Pancreas (tissue), 10 donors: Measurements from ENCODE around the gene STAC2. TPM values are rescaled to one million over a fixed set of nuclear protein-coding genes. Genes with fewer than 3 reads are reported as not detected.
A peak's percentile ranks its signal among the peaks of the same experiment; 100 is the strongest.

ENCODE experiments used
- ATAC-seq, 4 donors: fragments of 200-7000 bp; cut with Tn5 transposase; one replicate each; pipeline versions ENCODE4 v1.8.0 to v1.9.1; 2020; ENCODE audit warnings: mild to moderate bottlenecking in 4 of 4, moderate library complexity in 4 of 4
- DNase-seq, 6 donors: peaks; one replicate each; pipeline ENCODE4 v3.0.0-alpha.2; 2020
- FAIRE-seq: peaks from 2 replicates; lab custom pipeline; 2012; peaks lifted over from hg19 to GRCh38; lab: Jason Lieb, UNC
- H3K27ac ChIP-seq, 4 donors: fragments of 200-600 bp; sonication (generic); 1 replicate in 3 of 4; 2 replicates in 1 of 4; pipeline versions ENCODE4 v1.5.0 to v1.8.0; 2020
- H3K27me3 ChIP-seq, 4 donors: fragments of 200-600 bp; one replicate each; pipeline ENCODE4 v1.8.0; 2021
- H3K36me3 ChIP-seq, 3 donors: fragments of 200-600 bp; sonication (generic) in 1 of 3; one replicate each; pipeline versions ENCODE4 v1.5.0 to v1.8.0; 2020 to 2021
- H3K4me1 ChIP-seq, 3 donors: fragments of 200-600 bp; one replicate each; pipeline ENCODE4 v1.8.0; 2021
- H3K4me3 ChIP-seq, 4 donors: fragments of 200-600 bp; sonication (generic) in 2 of 4; one replicate each; pipeline versions ENCODE4 v1.5.0 to v1.8.0; 2020 to 2021
- H3K9me3 ChIP-seq, 4 donors: fragments of 200-600 bp; one replicate each; pipeline ENCODE4 v1.8.0; 2021
- WGBS, 2 donors: extraction: QIAGEN DNeasy Blood & Tissue Kit; methylation state at CpG; one replicate each; pipeline ENCODE4 v1.1.7; 2013; 5-methylcytosine and 5-hydroxymethylcytosine counted together
- intact Hi-C, 3 donors: fragments of 100-400 bp; cut with DNase I; formaldehyde crosslinking; loops; one replicate each; pipeline versions ENCODE4 v1.11.1 to v1.14.2; 2022
- polyA plus RNA-seq, 2 donors: library from polyadenylated mRNA; stranded (reverse); fragments of 200-250 nt; gene quantifications; one replicate each; pipeline ENCODE4 v1.2.3, GENCODE V29; 2013
- total RNA-seq, 6 donors: library from RNA; stranded (reverse); fragmentation: NEBNext Ultra II Directional in 4 of 6; extraction: Animal tissue kit (Norgen Biotek cat#: 25700) in 4 of 6; gene quantifications; one replicate each; pipeline versions ENCODE4 v1.2.1 to v1.2.4, GENCODE V29; 2021 to 2023
- TF ChIP-seq, protein P1 (sequence below), 4 donors: fragments of 200-600 bp; sonication (generic) in 3 of 4; IDR thresholded peaks; one replicate each; pipeline versions ENCODE4 v1.5.0 to v1.8.0; 2021; ENCODE audit warnings: antibody characterized with exemption in 4 of 4
- donor health status: healthy with polysubstance abuse.
- donor health status: DM: no; HTN: no; CAD: no; lungs with moderate emphysema.
- donor health status: DM: no; HTN: no; CAD: no.
- donor health status: control.
- donor health status: control.
- donor health status: Bipolar disorder and iron deficiency.
- donor health status: DM: yes; HTN: yes; CAD: no.
- donor health status: DM: no; HTN: no; CAD: no.
- donor health status: DM: no; HTN: no; CAD: no.
- donor health status: DM: yes; HTN: yes; CAD: no.

The STAC2 gene
- total and polyA plus RNA-seq, 8 donors, result 0.07 to 0.12 (median 0.09) TPM; not detected in 3

DNA sequence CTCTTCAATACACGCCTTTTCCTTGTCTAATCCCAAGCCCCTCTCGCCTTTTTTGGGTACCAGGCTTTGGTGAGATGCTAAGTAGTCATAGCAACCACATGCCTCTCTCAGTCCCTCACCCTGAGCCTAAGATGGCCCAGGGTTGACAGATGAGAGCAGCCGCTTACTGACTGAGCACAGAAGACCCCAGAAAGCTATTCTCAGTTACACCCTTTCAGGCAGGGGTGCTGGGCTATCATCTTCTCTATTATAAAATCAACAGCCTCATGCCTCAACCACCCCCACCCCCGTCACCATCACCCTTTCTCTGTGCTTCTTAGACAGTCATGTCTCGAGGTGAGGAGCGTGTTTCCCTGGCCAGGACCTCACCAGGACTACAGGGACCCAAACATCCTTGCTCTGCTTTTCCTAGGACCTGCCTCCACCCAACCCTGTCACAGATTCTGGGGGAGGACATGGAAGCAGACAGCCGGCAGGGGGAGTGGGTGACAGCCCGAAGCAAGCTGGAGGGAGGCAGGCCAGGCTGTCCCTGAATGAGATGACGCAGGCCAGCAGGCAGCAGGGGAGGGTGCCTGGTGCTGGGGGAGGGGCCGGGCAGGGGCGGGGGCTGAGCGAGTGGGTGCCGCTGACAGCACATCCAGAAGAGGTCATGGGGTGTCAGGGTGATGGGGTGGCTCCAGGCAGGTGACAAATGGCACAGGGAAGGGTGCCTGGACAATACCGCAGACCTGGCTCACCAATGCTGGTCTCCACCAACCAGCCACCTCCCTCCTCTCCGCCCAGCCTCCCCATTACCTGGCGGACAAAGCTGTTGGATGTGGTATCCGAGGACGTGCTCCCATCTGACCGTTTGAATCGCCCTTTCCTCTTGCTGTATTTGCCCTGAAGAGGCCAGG lies 31.4 kb downstream of the STAC2 start:
- H3K36me3 ChIP-seq, result no peaks in the 10 kb centered on the region
- 68 to 74% methylated on average over 19 to 20 of the region's 20 CpGs for WGBS, 2 donors
- DNase-seq, result peak in 1 of 6 donors; percentile 22
- no peaks in the 10 kb centered on the region for H3K27me3 ChIP-seq
- FAIRE-seq, result no peak
- TF ChIP-seq, protein P1, sequence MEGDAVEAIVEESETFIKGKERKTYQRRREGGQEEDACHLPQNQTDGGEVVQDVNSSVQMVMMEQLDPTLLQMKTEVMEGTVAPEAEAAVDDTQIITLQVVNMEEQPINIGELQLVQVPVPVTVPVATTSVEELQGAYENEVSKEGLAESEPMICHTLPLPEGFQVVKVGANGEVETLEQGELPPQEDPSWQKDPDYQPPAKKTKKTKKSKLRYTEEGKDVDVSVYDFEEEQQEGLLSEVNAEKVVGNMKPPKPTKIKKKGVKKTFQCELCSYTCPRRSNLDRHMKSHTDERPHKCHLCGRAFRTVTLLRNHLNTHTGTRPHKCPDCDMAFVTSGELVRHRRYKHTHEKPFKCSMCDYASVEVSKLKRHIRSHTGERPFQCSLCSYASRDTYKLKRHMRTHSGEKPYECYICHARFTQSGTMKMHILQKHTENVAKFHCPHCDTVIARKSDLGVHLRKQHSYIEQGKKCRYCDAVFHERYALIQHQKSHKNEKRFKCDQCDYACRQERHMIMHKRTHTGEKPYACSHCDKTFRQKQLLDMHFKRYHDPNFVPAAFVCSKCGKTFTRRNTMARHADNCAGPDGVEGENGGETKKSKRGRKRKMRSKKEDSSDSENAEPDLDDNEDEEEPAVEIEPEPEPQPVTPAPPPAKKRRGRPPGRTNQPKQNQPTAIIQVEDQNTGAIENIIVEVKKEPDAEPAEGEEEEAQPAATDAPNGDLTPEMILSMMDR (IDR thresholded peaks at IDR 0.05), result no peak
- H3K4me1 ChIP-seq, result no peaks in the 10 kb centered on the region
- no peaks in the 10 kb centered on the region for H3K9me3 ChIP-seq
- H3K27ac ChIP-seq, result no peak overlapping the region
- intact Hi-C loops, result no loop called here
- no peak for ATAC-seq
- H3K4me3 ChIP-seq, result no peak overlapping the region

- Histone ChIP-seq H3K27me3 (no peaks in the 10 kb centered on the region), H3K9me3 (no peaks in the 10 kb centered on the region), H3K4me3 (no peak overlapping the region), H3K4me1 (no peaks in the 10 kb centered on the region), H3K27ac (no peak overlapping the region), H3K36me3 (no peaks in the 10 kb centered on the region)
- FAIRE-seq (no peak), DNase-seq (no peak), ATAC-seq (no peak)
- WGBS, 2 donors, result 81% methylated on average over 10 of the region's 10 CpGs
- TF ChIP-seq, protein P1 (IDR thresholded peaks at IDR 0.05), result no peak
- intact Hi-C loops, result no loop called here
Measured at GRCh38 chr17:39193346-39193745, 32.4 kb downstream of the STAC2 start.

GRCh38 chr17:39192901-39193300 lies 32.8 kb downstream of the STAC2 start:
- TF ChIP-seq, protein P1 (IDR thresholded peaks at IDR 0.05), result no peak
- Histone ChIP-seq H3K9me3 (no peaks in the 10 kb centered on the region), H3K27ac (no peak overlapping the region), H3K4me3 (no peak overlapping the region), H3K27me3 (no peaks in the 10 kb centered on the region), H3K36me3 (no peaks in the 10 kb centered on the region), H3K4me1 (no peaks in the 10 kb centered on the region)
- 92% methylated on average over 15 to 16 of the region's 16 CpGs for WGBS, 2 donors
- ATAC-seq, result no peak
- no peak for FAIRE-seq
- no peak for DNase-seq
- intact Hi-C loops, result no loop called here

DNA sequence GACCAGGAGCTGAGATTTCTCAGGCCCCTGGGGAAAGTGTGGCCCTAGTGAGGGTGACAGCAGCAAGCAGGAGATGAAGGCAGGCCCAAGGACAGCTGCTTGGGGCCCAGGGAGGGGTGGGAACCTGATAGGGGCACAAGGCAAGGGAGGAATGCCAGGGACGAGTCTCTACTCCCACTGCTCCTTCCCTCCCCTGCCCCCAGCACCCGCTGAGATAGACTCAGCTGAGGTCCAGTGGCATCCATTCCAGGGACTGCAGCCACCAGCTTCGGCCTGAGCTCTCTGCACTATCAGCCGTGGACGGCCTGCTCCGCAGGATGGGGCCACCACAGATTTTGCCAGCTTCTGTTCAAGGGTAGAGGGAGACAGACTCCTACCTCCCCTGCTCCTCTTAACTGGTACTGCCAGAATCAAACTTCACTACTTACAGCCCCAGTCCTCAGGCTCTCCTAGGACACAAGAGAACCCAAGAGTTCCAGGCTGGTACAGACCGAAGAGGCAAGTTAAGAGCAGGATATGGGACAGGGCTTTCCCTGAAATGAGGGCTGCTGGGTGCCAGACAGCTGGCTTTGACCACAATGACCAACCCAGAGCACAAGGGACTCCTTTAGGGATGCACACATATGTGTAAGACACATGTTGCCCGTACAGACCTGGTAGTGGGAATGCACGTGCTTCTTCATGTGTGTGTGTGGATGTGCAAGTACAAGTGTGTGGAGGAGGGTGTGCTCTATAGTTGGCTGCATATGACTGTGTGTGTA lies 33.8 kb downstream of the STAC2 start:
- intact Hi-C loops, result no loop called here
- DNase-seq (no peak), ATAC-seq (no peak), FAIRE-seq (no peak)
- 86 to 88% methylated on average over 9 of the region's 9 CpGs for WGBS, 2 donors
- H3K27ac ChIP-seq, result no peak overlapping the region
- no peaks in the 10 kb centered on the region for H3K36me3 ChIP-seq
- H3K4me1 ChIP-seq, result no peaks in the 10 kb centered on the region
- H3K27me3 ChIP-seq, result no peaks in the 10 kb centered on the region
- no peaks in the 10 kb centered on the region for H3K9me3 ChIP-seq
- H3K4me3 ChIP-seq, result no peak overlapping the region
- TF ChIP-seq, protein P1 (IDR thresholded peaks at IDR 0.05), result no peak
